WTC11 (cell line): ENCODE results near the gene CD300H. TPM values are rescaled to one million over a fixed set of nuclear protein-coding genes. Genes with fewer than 3 reads are reported as not detected.

Experiments used
- ATAC-seq: fragments of 200-7000 bp; cut with Tn5 transposase; 2 replicates; pipeline ENCODE4 v1.10.0; 2021; ENCODE audit warnings: mild to moderate bottlenecking, moderate library complexity
- CTCF ChIA-PET: fragments of 300-600 bp; sonication (Branson Sonifier 250); formaldehyde crosslinking; loops from one replicate; lab custom pipeline; 2021; ENCODE audit warnings: antibody characterized with exemption; lab: Charles Lee
- POLR2A ChIA-PET: fragments of 350-600 bp; sonication (Branson Sonifier 250); formaldehyde crosslinking; loops from one replicate; lab custom pipeline; 2021; ENCODE audit warnings: antibody characterized with exemption; lab: Charles Lee
- DNase-seq: peaks from one replicate; pipeline ENCODE4 v3.0.0; 2021; ENCODE audit warnings: low spot score
- H3K27ac Mint-ChIP-seq: 2 replicates; pipeline ENCODE4 v1.8.0; 2021; ENCODE audit warnings: mixed read lengths
- H3K27me3 Mint-ChIP-seq: 2 replicates; pipeline ENCODE4 v1.8.0; 2021; ENCODE audit warnings: low read depth, mild to moderate bottlenecking, moderate library complexity, mixed read lengths
- H3K36me3 Mint-ChIP-seq: 2 replicates; pipeline ENCODE4 v1.8.0; 2021; ENCODE audit warnings: mixed read lengths
- H3K4me1 Mint-ChIP-seq: 2 replicates; pipeline ENCODE4 v1.8.0; 2022; ENCODE audit warnings: mixed read lengths
- H3K4me3 Mint-ChIP-seq: 2 replicates; pipeline ENCODE4 v1.8.0; 2021; ENCODE audit warnings: mild to moderate bottlenecking, moderate library complexity, mixed read lengths
- H3K9me3 Mint-ChIP-seq: 2 replicates; pipeline ENCODE4 v1.8.0; 2021; ENCODE audit warnings: mixed read lengths
- CREM ChIP-seq: sonication (generic); formaldehyde crosslinking; IDR thresholded peaks from 2 replicates; pipeline ENCODE4 v1.8.1; 2022; ENCODE audit warnings: mild to moderate bottlenecking, missing genetic modification reagents, moderate library complexity
- EMX1 ChIP-seq: fragments of 250-450 bp; sonication (Bioruptor Pico); IDR thresholded peaks from 2 replicates; pipeline ENCODE4 v1.8.0; 2021; ENCODE audit warnings: mild to moderate bottlenecking
- FOXJ3 ChIP-seq: sonication (generic); formaldehyde crosslinking; IDR thresholded peaks from 2 replicates; pipeline ENCODE4 v1.9.0; 2021; ENCODE audit warnings: missing genetic modification reagents, mild to moderate bottlenecking, borderline replicate concordance
- GRHL2 ChIP-seq: fragments of 250-450 bp; sonication (Bioruptor Pico); IDR thresholded peaks from 2 replicates; pipeline ENCODE4 v1.8.0; 2022; ENCODE audit warnings: mild to moderate bottlenecking, moderate library complexity; ENCODE audit not compliant: insufficient replicate concordance, severe bottlenecking
- HMGA2 ChIP-seq: fragments of 250-450 bp; sonication (Bioruptor Pico); IDR thresholded peaks from 2 replicates; pipeline ENCODE4 v1.4.0; 2021; ENCODE audit warnings: mild to moderate bottlenecking, moderate library complexity
- JUN ChIP-seq: sonication (generic); formaldehyde crosslinking; IDR thresholded peaks from 2 replicates; pipeline ENCODE4 v1.8.0; 2023; ENCODE audit warnings: mild to moderate bottlenecking, missing genetic modification reagents
- NR3C1 ChIP-seq: sonication (generic); formaldehyde crosslinking; conservative IDR thresholded peaks from 2 replicates; pipeline ENCODE4 v1.8.1; 2023; ENCODE audit warnings: low read depth, mild to moderate bottlenecking, missing genetic modification reagents
- TP53 ChIP-seq: sonication (generic); formaldehyde crosslinking; IDR thresholded peaks from 2 replicates; pipeline ENCODE4 v1.8.1; 2023; ENCODE audit warnings: mild to moderate bottlenecking, missing genetic modification reagents
- ZNF416 ChIP-seq: fragments of 250-450 bp; sonication (Bioruptor Pico); IDR thresholded peaks from 2 replicates; pipeline ENCODE4 v1.9.0; 2021; ENCODE audit warnings: mild to moderate bottlenecking, inconsistent platforms
- ZNF423 ChIP-seq: fragments of 250-450 bp; sonication (Bioruptor Pico); IDR thresholded peaks from 2 replicates; pipeline ENCODE4 v2.1.2; 2022; ENCODE audit warnings: mild to moderate bottlenecking, moderate library complexity
- ZNF671 ChIP-seq: fragments of 250-450 bp; sonication (Bioruptor Pico); IDR thresholded peaks from 2 replicates; pipeline ENCODE4 v1.8.0; 2021; ENCODE audit warnings: mild to moderate bottlenecking
- total RNA-seq: library from RNA; stranded (reverse); gene quantifications from 3 replicates; pipeline ENCODE4 v1.2.3, GENCODE V29; 2021
- TF ChIP-seq, protein P1 (sequence below): sonication (generic); formaldehyde crosslinking; IDR thresholded peaks from 2 replicates; pipeline ENCODE4 v1.8.1; 2022; ENCODE audit warnings: mild to moderate bottlenecking, missing genetic modification reagents, moderate library complexity, borderline replicate concordance
- TF ChIP-seq, protein P2 (sequence below): fragments of 250-450 bp; sonication (Bioruptor Pico); IDR thresholded peaks from 2 replicates; pipeline ENCODE4 v2.1.2; 2022; ENCODE audit warnings: mild to moderate bottlenecking, moderate library complexity
- TF ChIP-seq, protein P3 (sequence below): sonication (generic); formaldehyde crosslinking; IDR thresholded peaks from 2 replicates; pipeline ENCODE4 v1.8.1; 2023; ENCODE audit warnings: mild to moderate bottlenecking, missing genetic modification reagents
- TF ChIP-seq, protein P4 (sequence below): fragments of 250-450 bp; sonication (Bioruptor Pico); IDR thresholded peaks from 2 replicates; pipeline ENCODE4 v1.9.0; 2021; ENCODE audit warnings: mild to moderate bottlenecking
- TF ChIP-seq, protein P5 (sequence below): fragments of 250-450 bp; sonication (Bioruptor Pico); IDR thresholded peaks from 2 replicates; pipeline ENCODE4 v1.9.0; 2021; ENCODE audit warnings: mild to moderate bottlenecking
- TF ChIP-seq, protein P6 (sequence below): fragments of 250-450 bp; sonication (Bioruptor Pico); IDR thresholded peaks from 2 replicates; pipeline ENCODE4 v1.8.0; 2021; ENCODE audit warnings: mild to moderate bottlenecking
- TF ChIP-seq, protein P7 (sequence below): sonication (generic); formaldehyde crosslinking; IDR thresholded peaks from 2 replicates; pipeline ENCODE4 v1.8.1; 2023; ENCODE audit warnings: mild to moderate bottlenecking, missing genetic modification reagents
- TF ChIP-seq, protein P8 (sequence below): sonication (generic); formaldehyde crosslinking; IDR thresholded peaks from 2 replicates; pipeline ENCODE4 v1.8.1; 2023; ENCODE audit warnings: mild to moderate bottlenecking, missing genetic modification reagents, moderate library complexity

CD300H gene
- total RNA-seq, 1 experiment from 2014 or later = not detected

DNA sequence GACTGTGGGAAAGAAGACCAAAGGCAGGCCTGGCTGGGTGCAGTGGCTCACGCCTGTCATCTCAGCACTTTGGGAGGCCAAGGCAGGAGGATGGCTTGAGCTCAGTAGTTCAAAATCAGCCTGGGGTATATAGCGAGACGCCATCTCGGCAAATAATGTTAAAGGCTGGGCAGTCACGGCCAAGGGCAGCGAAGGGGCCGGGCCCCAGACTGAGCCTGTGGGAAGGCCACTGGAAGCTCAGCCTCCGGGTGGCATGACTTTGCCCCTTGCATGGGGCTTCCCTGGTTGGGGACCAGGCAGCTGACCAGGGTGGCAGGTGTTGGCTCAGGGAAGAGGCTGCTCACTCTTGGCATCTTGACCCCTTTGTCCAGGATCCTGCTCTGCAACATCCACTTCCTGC, 38.7 kb upstream of the CD300H start:
- TF ChIP-seq ZNF671 = no peak
- no peak for TF ChIP-seq ZNF423 (CRISPR knock-in tag)
- no peak for TF ChIP-seq FOXJ3 (CRISPR knock-in tag)
- TF ChIP-seq, protein P1, sequence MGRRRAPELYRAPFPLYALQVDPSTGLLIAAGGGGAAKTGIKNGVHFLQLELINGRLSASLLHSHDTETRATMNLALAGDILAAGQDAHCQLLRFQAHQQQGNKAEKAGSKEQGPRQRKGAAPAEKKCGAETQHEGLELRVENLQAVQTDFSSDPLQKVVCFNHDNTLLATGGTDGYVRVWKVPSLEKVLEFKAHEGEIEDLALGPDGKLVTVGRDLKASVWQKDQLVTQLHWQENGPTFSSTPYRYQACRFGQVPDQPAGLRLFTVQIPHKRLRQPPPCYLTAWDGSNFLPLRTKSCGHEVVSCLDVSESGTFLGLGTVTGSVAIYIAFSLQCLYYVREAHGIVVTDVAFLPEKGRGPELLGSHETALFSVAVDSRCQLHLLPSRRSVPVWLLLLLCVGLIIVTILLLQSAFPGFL = no peak
- TF ChIP-seq, protein P2, sequence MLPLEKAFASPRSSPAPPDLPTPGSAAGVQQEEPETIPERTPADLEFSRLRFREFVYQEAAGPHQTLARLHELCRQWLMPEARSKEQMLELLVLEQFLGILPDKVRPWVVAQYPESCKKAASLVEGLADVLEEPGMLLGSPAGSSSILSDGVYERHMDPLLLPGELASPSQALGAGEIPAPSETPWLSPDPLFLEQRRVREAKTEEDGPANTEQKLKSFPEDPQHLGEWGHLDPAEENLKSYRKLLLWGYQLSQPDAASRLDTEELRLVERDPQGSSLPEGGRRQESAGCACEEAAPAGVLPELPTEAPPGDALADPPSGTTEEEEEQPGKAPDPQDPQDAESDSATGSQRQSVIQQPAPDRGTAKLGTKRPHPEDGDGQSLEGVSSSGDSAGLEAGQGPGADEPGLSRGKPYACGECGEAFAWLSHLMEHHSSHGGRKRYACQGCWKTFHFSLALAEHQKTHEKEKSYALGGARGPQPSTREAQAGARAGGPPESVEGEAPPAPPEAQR (CRISPR knock-in tag) = no peak
- TF ChIP-seq, protein P3, sequence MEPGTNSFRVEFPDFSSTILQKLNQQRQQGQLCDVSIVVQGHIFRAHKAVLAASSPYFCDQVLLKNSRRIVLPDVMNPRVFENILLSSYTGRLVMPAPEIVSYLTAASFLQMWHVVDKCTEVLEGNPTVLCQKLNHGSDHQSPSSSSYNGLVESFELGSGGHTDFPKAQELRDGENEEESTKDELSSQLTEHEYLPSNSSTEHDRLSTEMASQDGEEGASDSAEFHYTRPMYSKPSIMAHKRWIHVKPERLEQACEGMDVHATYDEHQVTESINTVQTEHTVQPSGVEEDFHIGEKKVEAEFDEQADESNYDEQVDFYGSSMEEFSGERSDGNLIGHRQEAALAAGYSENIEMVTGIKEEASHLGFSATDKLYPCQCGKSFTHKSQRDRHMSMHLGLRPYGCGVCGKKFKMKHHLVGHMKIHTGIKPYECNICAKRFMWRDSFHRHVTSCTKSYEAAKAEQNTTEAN = no peak
- TF ChIP-seq NR3C1 (CRISPR knock-in tag) = no peak
- TF ChIP-seq, protein P4, sequence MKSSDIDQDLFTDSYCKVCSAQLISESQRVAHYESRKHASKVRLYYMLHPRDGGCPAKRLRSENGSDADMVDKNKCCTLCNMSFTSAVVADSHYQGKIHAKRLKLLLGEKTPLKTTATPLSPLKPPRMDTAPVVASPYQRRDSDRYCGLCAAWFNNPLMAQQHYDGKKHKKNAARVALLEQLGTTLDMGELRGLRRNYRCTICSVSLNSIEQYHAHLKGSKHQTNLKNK = no peak
- no peak for TF ChIP-seq TP53
- TF ChIP-seq, protein P5, sequence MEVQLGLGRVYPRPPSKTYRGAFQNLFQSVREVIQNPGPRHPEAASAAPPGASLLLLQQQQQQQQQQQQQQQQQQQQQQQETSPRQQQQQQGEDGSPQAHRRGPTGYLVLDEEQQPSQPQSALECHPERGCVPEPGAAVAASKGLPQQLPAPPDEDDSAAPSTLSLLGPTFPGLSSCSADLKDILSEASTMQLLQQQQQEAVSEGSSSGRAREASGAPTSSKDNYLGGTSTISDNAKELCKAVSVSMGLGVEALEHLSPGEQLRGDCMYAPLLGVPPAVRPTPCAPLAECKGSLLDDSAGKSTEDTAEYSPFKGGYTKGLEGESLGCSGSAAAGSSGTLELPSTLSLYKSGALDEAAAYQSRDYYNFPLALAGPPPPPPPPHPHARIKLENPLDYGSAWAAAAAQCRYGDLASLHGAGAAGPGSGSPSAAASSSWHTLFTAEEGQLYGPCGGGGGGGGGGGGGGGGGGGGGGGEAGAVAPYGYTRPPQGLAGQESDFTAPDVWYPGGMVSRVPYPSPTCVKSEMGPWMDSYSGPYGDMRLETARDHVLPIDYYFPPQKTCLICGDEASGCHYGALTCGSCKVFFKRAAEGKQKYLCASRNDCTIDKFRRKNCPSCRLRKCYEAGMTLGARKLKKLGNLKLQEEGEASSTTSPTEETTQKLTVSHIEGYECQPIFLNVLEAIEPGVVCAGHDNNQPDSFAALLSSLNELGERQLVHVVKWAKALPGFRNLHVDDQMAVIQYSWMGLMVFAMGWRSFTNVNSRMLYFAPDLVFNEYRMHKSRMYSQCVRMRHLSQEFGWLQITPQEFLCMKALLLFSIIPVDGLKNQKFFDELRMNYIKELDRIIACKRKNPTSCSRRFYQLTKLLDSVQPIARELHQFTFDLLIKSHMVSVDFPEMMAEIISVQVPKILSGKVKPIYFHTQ (CRISPR knock-in tag) = no peak
- no peak for TF ChIP-seq GRHL2 (CRISPR knock-in tag)
- no peak for TF ChIP-seq EMX1 (CRISPR knock-in tag)
- no peak for TF ChIP-seq ZNF416 (CRISPR knock-in tag)
- no peak for TF ChIP-seq HMGA2 (CRISPR knock-in tag)
- TF ChIP-seq CREM (CRISPR knock-in tag) = no peak
- TF ChIP-seq JUN (CRISPR knock-in tag) = no peak
- TF ChIP-seq, protein P6, sequence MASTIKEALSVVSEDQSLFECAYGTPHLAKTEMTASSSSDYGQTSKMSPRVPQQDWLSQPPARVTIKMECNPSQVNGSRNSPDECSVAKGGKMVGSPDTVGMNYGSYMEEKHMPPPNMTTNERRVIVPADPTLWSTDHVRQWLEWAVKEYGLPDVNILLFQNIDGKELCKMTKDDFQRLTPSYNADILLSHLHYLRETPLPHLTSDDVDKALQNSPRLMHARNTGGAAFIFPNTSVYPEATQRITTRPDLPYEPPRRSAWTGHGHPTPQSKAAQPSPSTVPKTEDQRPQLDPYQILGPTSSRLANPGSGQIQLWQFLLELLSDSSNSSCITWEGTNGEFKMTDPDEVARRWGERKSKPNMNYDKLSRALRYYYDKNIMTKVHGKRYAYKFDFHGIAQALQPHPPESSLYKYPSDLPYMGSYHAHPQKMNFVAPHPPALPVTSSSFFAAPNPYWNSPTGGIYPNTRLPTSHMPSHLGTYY (CRISPR knock-in tag) = no peak
- TF ChIP-seq, protein P7, sequence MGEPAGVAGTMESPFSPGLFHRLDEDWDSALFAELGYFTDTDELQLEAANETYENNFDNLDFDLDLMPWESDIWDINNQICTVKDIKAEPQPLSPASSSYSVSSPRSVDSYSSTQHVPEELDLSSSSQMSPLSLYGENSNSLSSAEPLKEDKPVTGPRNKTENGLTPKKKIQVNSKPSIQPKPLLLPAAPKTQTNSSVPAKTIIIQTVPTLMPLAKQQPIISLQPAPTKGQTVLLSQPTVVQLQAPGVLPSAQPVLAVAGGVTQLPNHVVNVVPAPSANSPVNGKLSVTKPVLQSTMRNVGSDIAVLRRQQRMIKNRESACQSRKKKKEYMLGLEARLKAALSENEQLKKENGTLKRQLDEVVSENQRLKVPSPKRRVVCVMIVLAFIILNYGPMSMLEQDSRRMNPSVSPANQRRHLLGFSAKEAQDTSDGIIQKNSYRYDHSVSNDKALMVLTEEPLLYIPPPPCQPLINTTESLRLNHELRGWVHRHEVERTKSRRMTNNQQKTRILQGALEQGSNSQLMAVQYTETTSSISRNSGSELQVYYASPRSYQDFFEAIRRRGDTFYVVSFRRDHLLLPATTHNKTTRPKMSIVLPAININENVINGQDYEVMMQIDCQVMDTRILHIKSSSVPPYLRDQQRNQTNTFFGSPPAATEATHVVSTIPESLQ (CRISPR knock-in tag) = no peak
- TF ChIP-seq, protein P8, sequence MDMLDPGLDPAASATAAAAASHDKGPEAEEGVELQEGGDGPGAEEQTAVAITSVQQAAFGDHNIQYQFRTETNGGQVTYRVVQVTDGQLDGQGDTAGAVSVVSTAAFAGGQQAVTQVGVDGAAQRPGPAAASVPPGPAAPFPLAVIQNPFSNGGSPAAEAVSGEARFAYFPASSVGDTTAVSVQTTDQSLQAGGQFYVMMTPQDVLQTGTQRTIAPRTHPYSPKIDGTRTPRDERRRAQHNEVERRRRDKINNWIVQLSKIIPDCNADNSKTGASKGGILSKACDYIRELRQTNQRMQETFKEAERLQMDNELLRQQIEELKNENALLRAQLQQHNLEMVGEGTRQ (CRISPR knock-in tag) = no peak
- H3K27ac Mint-ChIP-seq = no peak overlapping the region
- no peaks in the 10 kb centered on the region for H3K4me1 Mint-ChIP-seq
- ChIA-PET CTCF (interaction anchor here (0.9 to 1.5 kb wide), 2 partner anchors 51 to 227 kb away, joined by 3 to 4 read pairs; no protein-coding TSS in a partner anchor), POLR2A (no interaction called here)
- no peaks in the 10 kb centered on the region for H3K36me3 Mint-ChIP-seq
- DNase-seq (no peak), ATAC-seq (no peak)
- peaks cover 2% of the 10 kb centered on the region for H3K27me3 Mint-ChIP-seq
- no peaks in the 10 kb centered on the region for H3K9me3 Mint-ChIP-seq
- H3K4me3 Mint-ChIP-seq = no peak overlapping the region
